K562 (cell line): ENCODE data around the gene GTF2H4. TPM values are rescaled to one million over a fixed set of nuclear protein-coding genes. Genes with fewer than 3 reads are reported as not detected.

ENCODE experiments used
- ATAC-seq: fragments of 200-7000 bp; cut with Tn5 transposase; 3 replicates; pipeline ENCODE4 v1.9.1; 2020; ENCODE audit warnings: moderate library complexity
- BruUV-seq: library from RNA; stranded (reverse); fragments of 400-500 nt; replicated peaks from 2 replicates; lab custom pipeline; 2021; lab: Mats Ljungman, UMichigan
- CTCF ChIA-PET: fragments of 300-600 bp; formaldehyde crosslinking; extraction: SDS; loops from one replicate; lab custom pipeline; 2021; ENCODE audit warnings: low intra/inter-chr PET ratio; lab: Yijun Ruan, JAX
- POLR2A ChIA-PET: fragments of 300-600, 350-650 bp; sonication (Branson Sonifier 250); formaldehyde crosslinking; extraction: SDS; loops from one replicate; lab custom pipeline; 2021; ENCODE audit warnings: antibody characterized with exemption, inconsistent platforms; lab: Yijun Ruan, JAX
- DNase-seq, 4 experiments: peaks; one replicate each; pipeline versions ENCODE4 v3.0.0 to v3.0.0-alpha.2; 2011 to 2018; ENCODE audit warnings: low spot score in 3 of 4, mixed read lengths in 3 of 4; ENCODE audit errors: extremely low read depth in 1 of 4
- FAIRE-seq: peaks from 2 replicates; lab custom pipeline; 2011; peaks lifted over from hg19 to GRCh38; lab: Jason Lieb, UNC
- H2AFZ ChIP-seq: 2 replicates; pipeline ENCODE4 v1.6.0; 2011; ENCODE audit warnings: low read depth, low read length, control low read depth, inconsistent platforms
- H3K27ac ChIP-seq: fragments of 200-600 bp; 3 replicates; pipeline ENCODE4 v1.8.0; 2011; ENCODE audit warnings: low read depth, mild to moderate bottlenecking, control low read depth, inconsistent platforms, low read length, moderate library complexity, mixed read lengths; ENCODE audit errors: extremely low read depth
- H3K27me3 ChIP-seq, 2 experiments: fragments of 300-600 bp in 1 of 2; 2 replicates in 1 of 2; 3 replicates in 1 of 2; pipeline versions ENCODE4 v1.6.0 to v1.8.0; 2011; ENCODE audit warnings: inconsistent platforms in 2 of 2, low read length in 2 of 2, mild to moderate bottlenecking in 1 of 2, mixed read lengths in 1 of 2, moderate library complexity in 1 of 2; ENCODE audit not compliant: control insufficient read depth in 2 of 2, insufficient read depth in 2 of 2
- H3K36me3 ChIP-seq: fragments of 300-600 bp; 3 replicates; pipeline ENCODE4 v1.8.0; 2011; ENCODE audit warnings: mild to moderate bottlenecking, low read length, inconsistent platforms; ENCODE audit not compliant: control insufficient read depth, insufficient read depth
- H3K4me1 ChIP-seq, 2 experiments: fragments of 200-600 bp in 1 of 2; replicated peaks in 1 of 2; 2 replicates in 1 of 2; 3 replicates in 1 of 2; pipeline versions ENCODE4 v1.5.1 to v1.8.0; 2011; ENCODE audit warnings: inconsistent platforms in 2 of 2, low read length in 2 of 2, mild to moderate bottlenecking in 1 of 2, mixed read lengths in 1 of 2, moderate library complexity in 1 of 2; ENCODE audit not compliant: control insufficient read depth in 2 of 2, insufficient read depth in 2 of 2
- H3K4me2 ChIP-seq: 2 replicates; pipeline ENCODE4 v1.6.1; 2011; ENCODE audit warnings: low read length, control low read depth, inconsistent platforms, mixed read lengths; ENCODE audit not compliant: insufficient read depth
- H3K4me3 ChIP-seq: fragments of 200-600 bp; sonication (generic), shearing (Covaris generic); 2 replicates; pipeline ENCODE4 v1.5.1; 2016; ENCODE audit warnings: control low read depth, inconsistent platforms
- H3K79me2 ChIP-seq: fragments of 200-600 bp; 3 replicates; pipeline ENCODE4 v1.8.0; 2011; ENCODE audit warnings: low read length, inconsistent platforms; ENCODE audit not compliant: control insufficient read depth, insufficient read depth
- H3K9ac ChIP-seq, 2 experiments: 2 replicates each; pipeline versions ENCODE4 v1.6.0 to v1.6.1; 2011; ENCODE audit warnings: low read depth in 2 of 2, low read length in 2 of 2, control low read depth in 1 of 2, inconsistent platforms in 1 of 2, mild to moderate bottlenecking in 1 of 2, mixed read lengths in 1 of 2; ENCODE audit not compliant: insufficient read depth in 1 of 2
- H3K9me1 ChIP-seq: one replicate; pipeline ENCODE4 v1.6.0; 2011; ENCODE audit warnings: inconsistent platforms, mild to moderate bottlenecking, low read length, moderate library complexity; ENCODE audit not compliant: control insufficient read depth, insufficient read depth
- H3K9me3 ChIP-seq: replicated peaks from 2 replicates; pipeline ENCODE4 v1.5.1; 2011; ENCODE audit warnings: low read depth, low read length, inconsistent platforms; ENCODE audit not compliant: control insufficient read depth, insufficient read depth
- H4K20me1 ChIP-seq: replicated peaks from 2 replicates; pipeline ENCODE4 v1.6.1; 2011; ENCODE audit warnings: low read length, inconsistent platforms, mixed read lengths; ENCODE audit not compliant: control insufficient read depth, insufficient read depth
- EGR1 ChIP-seq: fragments of 450-650 bp; conservative IDR thresholded peaks from 2 replicates; pipeline ENCODE4 v1.6.1; 2017; ENCODE audit warnings: mild to moderate bottlenecking
- POLR2G ChIP-seq: fragments of 200-400 bp; formaldehyde crosslinking; IDR thresholded peaks from 2 replicates; pipeline ENCODE4 v1.6.1; 2017; ENCODE audit warnings: low read depth, mild to moderate bottlenecking, antibody characterized with exemption, low read length, moderate library complexity
- RBFOX2 ChIP-seq: fragments of 200-400 bp; formaldehyde crosslinking; IDR thresholded peaks from 2 replicates; pipeline ENCODE4 v1.6.1; 2017; ENCODE audit warnings: low read depth, mild to moderate bottlenecking, low read length, moderate library complexity
- WGBS: fragments of 100-300 bp; shearing (Covaris generic); methylation state at CpG from one replicate; pipeline ENCODE4 v1.1.6; 2016; ENCODE audit warnings: low coverage, mixed read lengths; ENCODE audit not compliant: insufficient coverage; ENCODE audit errors: missing lambda C conversion rate; 5-methylcytosine and 5-hydroxymethylcytosine counted together
- in situ Hi-C: fragments of 300-500 bp; cut with MboI; formaldehyde crosslinking; loops from 4 replicates; pipeline ENCODE4 v1.15.0; 2018; ENCODE audit warnings: inconsistent platforms, mixed read lengths
- intact Hi-C: fragments of 100-400 bp; cut with micrococcal nuclease; formaldehyde crosslinking; loops from 2 replicates; pipeline ENCODE4 v1.14.2; 2022
- polyA plus RNA-seq, 8 experiments: library from polyadenylated mRNA; depleted of rRNA in 4 of 8; stranded (reverse) in 5 of 8; unstranded in 3 of 8; fragments of >200 nt; fragmentation: Nextera tagmentation in 2 of 8; fragmentation: Illumina TruSeq in 1 of 8; extraction: Ambion mirVana in 2 of 8; extraction: Trizol in 1 of 8; gene quantifications; 2 replicates each; pipeline versions ENCODE4 v1.2.1 to v1.2.3, GENCODE V29; 2011 to 2014; ENCODE audit warnings: inconsistent platforms in 1 of 8, missing spikeins in 1 of 8
- total RNA-seq, 7 experiments: library from RNA; depleted of rRNA in 6 of 7; stranded (reverse); fragments of >200 nt in 6 of 7; fragmentation: Illumina TruSeq in 2 of 7; extraction: Trizol in 2 of 7; gene quantifications; 2 replicates each; pipeline versions ENCODE4 v1.2.1 to v1.2.3, GENCODE V29; 2011 to 2021; ENCODE audit warnings: low replicate concordance in 1 of 7

GTF2H4 gene
- total and polyA plus RNA-seq, 9 of the 15 experiments (the other 6 are each of a cell fraction or from before 2014, with no cell fraction given): 3.6 to 86.1 (median 39.6) TPM

DNA sequence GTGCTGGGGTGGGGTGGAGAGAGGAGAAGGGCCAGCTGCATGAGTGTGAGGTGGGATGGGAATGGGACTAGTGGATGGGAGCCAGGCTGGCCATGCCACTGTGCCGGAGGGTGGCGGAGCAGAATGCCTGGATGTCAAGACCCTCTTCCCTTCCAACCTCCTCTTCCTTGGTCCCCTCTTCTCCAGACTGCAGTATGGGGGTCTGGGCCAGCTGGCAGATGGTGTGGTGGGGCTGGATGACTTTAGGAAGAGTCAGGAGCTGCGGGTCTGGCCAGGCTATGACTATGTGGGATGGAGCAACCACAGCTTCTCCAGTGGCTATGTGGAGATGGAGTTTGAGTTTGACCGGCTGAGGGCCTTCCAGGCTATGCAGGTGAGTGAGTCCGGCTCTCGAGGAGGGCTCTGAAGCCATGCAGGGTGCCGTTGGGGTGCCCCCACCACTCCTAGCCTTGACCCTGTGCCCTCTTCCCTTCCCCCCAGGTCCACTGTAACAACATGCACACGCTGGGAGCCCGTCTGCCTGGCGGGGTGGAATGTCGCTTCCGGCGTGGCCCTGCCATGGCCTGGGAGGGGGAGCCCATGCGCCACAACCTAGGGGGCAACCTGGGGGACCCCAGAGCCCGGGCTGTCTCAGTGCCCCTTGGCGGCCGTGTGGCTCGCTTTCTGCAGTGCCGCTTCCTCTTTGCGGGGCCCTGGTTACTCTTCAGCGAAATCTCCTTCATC lies 16.0 kb upstream of the GTF2H4 start:
- CTCF ChIA-PET: no interaction called here
- no peak overlapping the region for H2AFZ ChIP-seq
- no peak for ATAC-seq
- WGBS: 89% methylated on average over 15 of the region's 21 CpGs
- H3K4me2 ChIP-seq: no peak overlapping the region
- H3K79me2 ChIP-seq: peaks cover 19% of the 10 kb centered on the region
- H3K27ac ChIP-seq: no peak overlapping the region
- no peaks in the 10 kb centered on the region for H3K27me3 ChIP-seq
- TF ChIP-seq EGR1 (no peak), POLR2G (peak; percentile 44; the same call in 1 of the 2 replicates), RBFOX2 (0 out of 2 replicates have a peak, but pooled peaks have one; percentile 17)
- TF ChIP-seq, all 486 proteins: peak for 2
- intact Hi-C loops (no loop called here), in situ Hi-C loops (no loop called here)
- H3K9ac ChIP-seq: peak overlapping the region in 1 of 2 experiments; percentile 33; a peak in 2 of 4 replicates
- H3K36me3 ChIP-seq: peaks cover 73% of the 10 kb centered on the region
- no peak for FAIRE-seq
- no TSS peak for BruUV-seq
- POLR2A ChIA-PET: interaction anchor here (0.7 to 1.9 kb wide), 2 partner anchors 12 to 19 kb away, joined by 3 to 8 read pairs; no protein-coding TSS in a partner anchor
- peaks cover 5 to 20% of the 10 kb centered on the region in 2 experiments for H3K4me1 ChIP-seq
- H3K9me3 ChIP-seq: no peaks in the 10 kb centered on the region
- H3K4me3 ChIP-seq: no peak overlapping the region
- no peak for DNase-seq
- H4K20me1 ChIP-seq: peaks cover under 1% of the 10 kb centered on the region
- H3K9me1 ChIP-seq: no peaks in the 10 kb centered on the region
